GM12878 (cell line): ENCODE measurements around the gene SMAD9. TPM values are rescaled to one million over a fixed set of nuclear protein-coding genes. Genes with fewer than 3 reads are reported as not detected.

Experiments used
- ATAC-seq: fragments of 200-7000 bp; cut with Tn5 transposase; 3 replicates; pipeline ENCODE4 v1.9.1; 2020; ENCODE audit warnings: mild to moderate bottlenecking, moderate library complexity
- BruUV-seq: library from RNA; stranded (reverse); fragments of 400-500 nt; replicated peaks from 2 replicates; lab custom pipeline; 2021; lab: Mats Ljungman, UMichigan
- CTCF ChIA-PET: fragments of 300-600 bp; sonication (Branson Sonifier 250); formaldehyde crosslinking; extraction: SDS; loops from one replicate; lab custom pipeline; 2021; ENCODE audit warnings: inconsistent platforms; lab: Yijun Ruan, JAX
- POLR2A ChIA-PET: fragments of 350-600 bp; formaldehyde crosslinking; extraction: SDS; loops from one replicate; lab custom pipeline; 2021; ENCODE audit warnings: inconsistent platforms; lab: Charles Lee
- RAD21 ChIA-PET: fragments of 300-600 bp; sonication (Branson Sonifier 250); formaldehyde crosslinking; loops from one replicate; lab custom pipeline; 2023; ENCODE audit warnings: antibody characterized with exemption; ENCODE audit not compliant: unreplicated experiment; lab: Charles Lee
- SMC1A ChIA-PET: fragments of 300-600 bp; sonication (Branson Sonifier 250); formaldehyde crosslinking; loops from one replicate; lab custom pipeline; 2023; ENCODE audit not compliant: unreplicated experiment, uncharacterized antibody; lab: Charles Lee
- DNase-seq: peaks from one replicate; pipeline ENCODE4 v3.0.0-alpha.2; 2011; ENCODE audit warnings: low read depth, low spot score
- FAIRE-seq: peaks from 3 replicates; lab custom pipeline; 2011; peaks lifted over from hg19 to GRCh38; lab: Jason Lieb, UNC
- H2AFZ ChIP-seq: 2 replicates; pipeline ENCODE4 v1.6.0; 2011; ENCODE audit warnings: low read depth, low read length, control low read depth; ENCODE audit not compliant: control insufficient read depth
- H3K27ac ChIP-seq: 2 replicates; pipeline ENCODE4 v1.5.1; 2011; ENCODE audit warnings: control low read depth; ENCODE audit not compliant: control insufficient read depth, insufficient read depth
- H3K27me3 ChIP-seq, 2 experiments: replicated peaks in 1 of 2; 2 replicates each; pipeline versions ENCODE4 v1.6.0 to v1.6.1; 2011; ENCODE audit warnings: low read length in 1 of 2; ENCODE audit not compliant: control insufficient read depth in 2 of 2, insufficient read depth in 2 of 2
- H3K36me3 ChIP-seq, 2 experiments: 2 replicates each; pipeline ENCODE4 v1.5.1; 2011; ENCODE audit warnings: low read length in 1 of 2; ENCODE audit not compliant: control insufficient read depth in 2 of 2, insufficient read depth in 2 of 2
- H3K4me1 ChIP-seq: 2 replicates; pipeline ENCODE4 v1.6.1; 2011; ENCODE audit warnings: mild to moderate bottlenecking, low read length, moderate library complexity, mixed read lengths; ENCODE audit not compliant: control insufficient read depth, insufficient read depth
- H3K4me2 ChIP-seq: 2 replicates; pipeline ENCODE4 v1.6.0; 2011; ENCODE audit warnings: control low read depth; ENCODE audit not compliant: control insufficient read depth, insufficient read depth
- H3K4me3 ChIP-seq: fragments of 200-600 bp; sonication (generic); 2 replicates; pipeline ENCODE4 v1.5.1; 2016
- H3K79me2 ChIP-seq: 2 replicates; pipeline ENCODE4 v1.6.0; 2011; ENCODE audit warnings: low read length; ENCODE audit not compliant: control insufficient read depth, insufficient read depth
- H3K9ac ChIP-seq: 2 replicates; pipeline ENCODE4 v1.8.0; 2011; ENCODE audit warnings: low read length, control low read depth, mixed read lengths; ENCODE audit not compliant: control insufficient read depth, insufficient read depth
- H3K9me3 ChIP-seq: replicated peaks from 3 replicates; pipeline ENCODE4 v1.5.1; 2011; ENCODE audit warnings: mild to moderate bottlenecking, low read length; ENCODE audit not compliant: control insufficient read depth, insufficient read depth
- H4K20me1 ChIP-seq: 2 replicates; pipeline ENCODE4 v1.6.0; 2011; ENCODE audit not compliant: control insufficient read depth, insufficient read depth
- BRCA1 ChIP-seq: IDR thresholded peaks from 2 replicates; pipeline ENCODE4 v1.6.1; 2011; ENCODE audit warnings: low read depth, low read length, improper control_type of control experiment
- CHD4 ChIP-seq: fragments of 200-600 bp; sonication (generic); IDR thresholded peaks from 2 replicates; pipeline ENCODE4 v1.6.1; 2016; ENCODE audit warnings: mild to moderate bottlenecking
- FOXK2 ChIP-seq: fragments of 450-650 bp; IDR thresholded peaks from 2 replicates; pipeline ENCODE4 v1.6.1; 2017; ENCODE audit warnings: mild to moderate bottlenecking, moderate library complexity
- JUND ChIP-seq: IDR thresholded peaks from 2 replicates; pipeline ENCODE4 v1.6.1; 2012; ENCODE audit warnings: low read depth, mild to moderate bottlenecking, low read length, improper control_type of control experiment, moderate library complexity
- NR2F1 ChIP-seq: fragments of 450-650 bp; conservative IDR thresholded peaks from 2 replicates; pipeline ENCODE4 v1.6.1; 2017; ENCODE audit warnings: mild to moderate bottlenecking
- PAX5 ChIP-seq: IDR thresholded peaks from 2 replicates; pipeline ENCODE4 v1.6.1; 2011; ENCODE audit warnings: low read depth, low read length, borderline replicate concordance
- POLR2AphosphoS2 ChIP-seq: IDR thresholded peaks from 2 replicates; pipeline ENCODE4 v1.6.1; 2011; ENCODE audit warnings: low read depth, mild to moderate bottlenecking, low read length, improper control_type of control experiment, moderate library complexity
- RAD51 ChIP-seq: fragments of 450-650 bp; IDR thresholded peaks from 2 replicates; pipeline ENCODE4 v1.6.1; 2016; ENCODE audit warnings: moderate library complexity, mild to moderate bottlenecking, inconsistent platforms
- RB1 ChIP-seq: fragments of 450-650 bp; formaldehyde crosslinking; IDR thresholded peaks from 2 replicates; pipeline ENCODE4 v1.6.1; 2017; ENCODE audit warnings: mild to moderate bottlenecking, borderline replicate concordance
- SIN3A ChIP-seq: IDR thresholded peaks from 2 replicates; pipeline ENCODE4 v1.6.1; 2012; ENCODE audit warnings: low read depth, low read length, improper control_type of control experiment
- SMARCA5 ChIP-seq: fragments of 450-650 bp; IDR thresholded peaks from 2 replicates; pipeline ENCODE4 v1.6.1; 2017; ENCODE audit warnings: mild to moderate bottlenecking
- TARDBP ChIP-seq: IDR thresholded peaks from 2 replicates; pipeline ENCODE4 v1.6.1; 2016; ENCODE audit warnings: borderline replicate concordance
- TCF7 ChIP-seq: IDR thresholded peaks from 2 replicates; pipeline ENCODE4 v1.6.1; 2014; ENCODE audit warnings: antibody characterized with exemption, borderline replicate concordance
- WGBS: methylation state at CpG from one replicate; pipeline ENCODE4 v1.1.6; 2016; ENCODE audit warnings: low lambda C conversion rate; ENCODE audit not compliant: insufficient replicate concordance, insufficient coverage; ENCODE audit errors: missing lambda C conversion rate; 5-methylcytosine and 5-hydroxymethylcytosine counted together
- in situ Hi-C: fragments of 300-500 bp; cut with MboI; formaldehyde crosslinking; loops from 9 replicates; pipeline ENCODE4 v1.14.3; 2018; ENCODE audit warnings: mixed read lengths
- intact Hi-C: fragments of 100-400 bp; cut with micrococcal nuclease; formaldehyde crosslinking; loops from one replicate; pipeline ENCODE4 v1.14.2; 2022; ENCODE audit not compliant: unreplicated experiment
- polyA plus RNA-seq, 11 experiments: library from polyadenylated mRNA; depleted of rRNA in 4 of 11; unstranded in 6 of 11; stranded (reverse) in 5 of 11; fragments of >200 nt; fragmentation: Nextera tagmentation in 4 of 11; fragmentation: Illumina TruSeq in 1 of 11; extraction: Ambion mirVana in 4 of 11; extraction: Trizol in 1 of 11; gene quantifications; 1 replicate in 1 of 11; 2 replicates in 10 of 11; pipeline versions ENCODE4 v1.2.1 to v1.2.3, GENCODE V29; 2011 to 2016; ENCODE audit warnings: inconsistent platforms in 2 of 11, missing spikeins in 2 of 11, low read depth in 1 of 11
- total RNA-seq, 4 experiments: library from RNA; depleted of rRNA in 3 of 4; stranded (reverse); fragments of >200 nt in 3 of 4; fragmentation: Illumina TruSeq in 1 of 4; extraction: Trizol in 1 of 4; gene quantifications; 2 replicates each; pipeline versions ENCODE4 v1.2.1 to v1.2.3, GENCODE V29; 2013 to 2021
- TF ChIP-seq, protein P1 (sequence below): fragments of 450-650 bp; IDR thresholded peaks from 2 replicates; pipeline ENCODE4 v1.6.1; 2014; ENCODE audit warnings: mild to moderate bottlenecking
- TF ChIP-seq, protein P2 (sequence below): IDR thresholded peaks from 2 replicates; pipeline ENCODE4 v1.6.1; 2011; ENCODE audit warnings: mild to moderate bottlenecking, low read depth, low read length, moderate library complexity; ENCODE audit not compliant: insufficient replicate concordance
- TF ChIP-seq, protein P3 (sequence below): fragments of 450-650 bp; IDR thresholded peaks from 2 replicates; pipeline ENCODE4 v1.6.1; 2017; ENCODE audit warnings: borderline replicate concordance
- TF ChIP-seq, protein P4 (sequence below): IDR thresholded peaks from 2 replicates; pipeline ENCODE4 v1.6.1; 2012; ENCODE audit warnings: mild to moderate bottlenecking, low read depth, low read length

Gene SMAD9
- total and polyA plus RNA-seq, 10 of the 15 experiments (the other 5 are each of a cell fraction or from before 2014, with no cell fraction given) = 0.22 to 0.69 (median 0.42) TPM; not detected in 6

DNA sequence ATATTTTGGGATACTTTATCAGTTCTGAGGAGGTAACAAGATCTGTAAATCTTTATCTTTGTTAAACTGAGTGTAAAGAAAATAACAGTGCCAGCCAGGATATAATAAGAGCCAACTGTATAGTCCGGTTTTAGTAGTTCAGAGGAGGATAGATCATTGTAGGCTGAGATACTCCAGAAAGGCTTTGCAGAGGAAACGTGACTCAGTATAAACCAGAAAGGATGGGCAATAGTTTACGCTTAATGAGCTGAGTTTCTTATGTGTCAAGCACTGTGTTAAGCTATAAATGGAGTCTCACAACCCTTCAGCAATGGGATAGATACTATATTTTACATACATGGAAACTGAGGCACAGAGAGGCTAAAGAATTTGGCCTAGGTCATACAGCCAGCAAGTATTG is 97.3 kb downstream of the SMAD9 start:
- ATAC-seq (no peak), FAIRE-seq (no peak), DNase-seq (no peak)
- ChIA-PET SMC1A (interaction anchor here (0.7 to 1.3 kb wide), 2 partner anchors 19 to 46 kb away, joined by 3 read pairs; no protein-coding TSS in a partner anchor), CTCF (interaction anchor here (1.2 to 1.8 kb wide), 5 partner anchors 13 to 370 kb away, joined by 3 to 7 read pairs (median 4); no protein-coding TSS in a partner anchor), RAD21 (interaction anchor here (1.0 kb wide), 1 partner anchor 49 kb away, joined by 3 read pairs; no protein-coding TSS in a partner anchor), POLR2A (interaction anchor here (1.6 kb wide), 1 partner anchor 478 kb away, joined by 3 read pairs; no protein-coding TSS in a partner anchor)
- no peaks in the 10 kb centered on the region; the same call in 1 of the 2 replicates for H3K4me1 ChIP-seq
- H3K79me2 ChIP-seq = peaks cover 40% of the 10 kb centered on the region
- intact Hi-C loops (loop anchor here (5.0 kb wide), 1 partner anchor 475 kb away; the partner anchor contains the start of gene SPART), in situ Hi-C loops (loop anchor here (5.0 kb wide), 1 partner anchor 240 kb away; no protein-coding TSS in a partner anchor)
- H2AFZ ChIP-seq = peak overlapping the region; percentile 33; the same call in 1 of the 2 replicates
- peak overlapping the region; percentile 55; the same call in 1 of the 2 replicates for H3K4me3 ChIP-seq
- no TSS peak for BruUV-seq
- H3K27me3 ChIP-seq = no peaks in the 10 kb centered on the region
- no peak overlapping the region for H3K9ac ChIP-seq
- no peaks in the 10 kb centered on the region for H3K9me3 ChIP-seq
- 70% methylated on average over 3 of the region's 3 CpGs for WGBS
- H3K27ac ChIP-seq = no peak overlapping the region
- no peaks in the 10 kb centered on the region; a peak in 1 of 4 replicates for H3K36me3 ChIP-seq
- TF ChIP-seq TARDBP (no peak), PAX5 (no peak), TCF7 (no peak), POLR2AphosphoS2 (no peak), RB1 (no peak), CHD4 (no peak), NR2F1 (no peak), SIN3A (no peak), JUND (no peak), RAD51 (no peak), BRCA1 (no peak), FOXK2 (no peak), SMARCA5 (no peak)
- TF ChIP-seq, protein P1, sequence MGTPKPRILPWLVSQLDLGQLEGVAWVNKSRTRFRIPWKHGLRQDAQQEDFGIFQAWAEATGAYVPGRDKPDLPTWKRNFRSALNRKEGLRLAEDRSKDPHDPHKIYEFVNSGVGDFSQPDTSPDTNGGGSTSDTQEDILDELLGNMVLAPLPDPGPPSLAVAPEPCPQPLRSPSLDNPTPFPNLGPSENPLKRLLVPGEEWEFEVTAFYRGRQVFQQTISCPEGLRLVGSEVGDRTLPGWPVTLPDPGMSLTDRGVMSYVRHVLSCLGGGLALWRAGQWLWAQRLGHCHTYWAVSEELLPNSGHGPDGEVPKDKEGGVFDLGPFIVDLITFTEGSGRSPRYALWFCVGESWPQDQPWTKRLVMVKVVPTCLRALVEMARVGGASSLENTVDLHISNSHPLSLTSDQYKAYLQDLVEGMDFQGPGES = no peak
- TF ChIP-seq, protein P2, sequence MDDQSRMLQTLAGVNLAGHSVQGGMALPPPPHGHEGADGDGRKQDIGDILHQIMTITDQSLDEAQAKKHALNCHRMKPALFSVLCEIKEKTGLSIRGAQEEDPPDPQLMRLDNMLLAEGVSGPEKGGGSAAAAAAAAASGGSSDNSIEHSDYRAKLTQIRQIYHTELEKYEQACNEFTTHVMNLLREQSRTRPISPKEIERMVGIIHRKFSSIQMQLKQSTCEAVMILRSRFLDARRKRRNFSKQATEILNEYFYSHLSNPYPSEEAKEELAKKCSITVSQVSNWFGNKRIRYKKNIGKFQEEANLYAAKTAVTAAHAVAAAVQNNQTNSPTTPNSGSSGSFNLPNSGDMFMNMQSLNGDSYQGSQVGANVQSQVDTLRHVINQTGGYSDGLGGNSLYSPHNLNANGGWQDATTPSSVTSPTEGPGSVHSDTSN = no peak
- TF ChIP-seq, protein P3, sequence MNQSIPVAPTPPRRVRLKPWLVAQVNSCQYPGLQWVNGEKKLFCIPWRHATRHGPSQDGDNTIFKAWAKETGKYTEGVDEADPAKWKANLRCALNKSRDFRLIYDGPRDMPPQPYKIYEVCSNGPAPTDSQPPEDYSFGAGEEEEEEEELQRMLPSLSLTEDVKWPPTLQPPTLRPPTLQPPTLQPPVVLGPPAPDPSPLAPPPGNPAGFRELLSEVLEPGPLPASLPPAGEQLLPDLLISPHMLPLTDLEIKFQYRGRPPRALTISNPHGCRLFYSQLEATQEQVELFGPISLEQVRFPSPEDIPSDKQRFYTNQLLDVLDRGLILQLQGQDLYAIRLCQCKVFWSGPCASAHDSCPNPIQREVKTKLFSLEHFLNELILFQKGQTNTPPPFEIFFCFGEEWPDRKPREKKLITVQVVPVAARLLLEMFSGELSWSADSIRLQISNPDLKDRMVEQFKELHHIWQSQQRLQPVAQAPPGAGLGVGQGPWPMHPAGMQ = no peak
- TF ChIP-seq, protein P4, sequence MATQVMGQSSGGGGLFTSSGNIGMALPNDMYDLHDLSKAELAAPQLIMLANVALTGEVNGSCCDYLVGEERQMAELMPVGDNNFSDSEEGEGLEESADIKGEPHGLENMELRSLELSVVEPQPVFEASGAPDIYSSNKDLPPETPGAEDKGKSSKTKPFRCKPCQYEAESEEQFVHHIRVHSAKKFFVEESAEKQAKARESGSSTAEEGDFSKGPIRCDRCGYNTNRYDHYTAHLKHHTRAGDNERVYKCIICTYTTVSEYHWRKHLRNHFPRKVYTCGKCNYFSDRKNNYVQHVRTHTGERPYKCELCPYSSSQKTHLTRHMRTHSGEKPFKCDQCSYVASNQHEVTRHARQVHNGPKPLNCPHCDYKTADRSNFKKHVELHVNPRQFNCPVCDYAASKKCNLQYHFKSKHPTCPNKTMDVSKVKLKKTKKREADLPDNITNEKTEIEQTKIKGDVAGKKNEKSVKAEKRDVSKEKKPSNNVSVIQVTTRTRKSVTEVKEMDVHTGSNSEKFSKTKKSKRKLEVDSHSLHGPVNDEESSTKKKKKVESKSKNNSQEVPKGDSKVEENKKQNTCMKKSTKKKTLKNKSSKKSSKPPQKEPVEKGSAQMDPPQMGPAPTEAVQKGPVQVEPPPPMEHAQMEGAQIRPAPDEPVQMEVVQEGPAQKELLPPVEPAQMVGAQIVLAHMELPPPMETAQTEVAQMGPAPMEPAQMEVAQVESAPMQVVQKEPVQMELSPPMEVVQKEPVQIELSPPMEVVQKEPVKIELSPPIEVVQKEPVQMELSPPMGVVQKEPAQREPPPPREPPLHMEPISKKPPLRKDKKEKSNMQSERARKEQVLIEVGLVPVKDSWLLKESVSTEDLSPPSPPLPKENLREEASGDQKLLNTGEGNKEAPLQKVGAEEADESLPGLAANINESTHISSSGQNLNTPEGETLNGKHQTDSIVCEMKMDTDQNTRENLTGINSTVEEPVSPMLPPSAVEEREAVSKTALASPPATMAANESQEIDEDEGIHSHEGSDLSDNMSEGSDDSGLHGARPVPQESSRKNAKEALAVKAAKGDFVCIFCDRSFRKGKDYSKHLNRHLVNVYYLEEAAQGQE = no peak
- H4K20me1 ChIP-seq = no peaks in the 10 kb centered on the region
- H3K4me2 ChIP-seq = peak overlapping the region; percentile 72
